Liver (tissue), 9 donors: ENCODE data around the gene BAIAP3. TPM values are rescaled to one million over a fixed set of nuclear protein-coding genes. Genes with fewer than 3 reads are reported as not detected.

ENCODE experiments used
- DNase-seq: peaks from one replicate; pipeline ENCODE4 v3.0.0-alpha.2; 2017; ENCODE audit warnings: low spot score
- H3K27ac ChIP-seq, 2 donors: one replicate each; pipeline ENCODE4 v1.7.0; 2013; ENCODE audit warnings: inconsistent platforms in 2 of 2, low read length in 2 of 2, control low read depth in 1 of 2, low read depth in 1 of 2, mild to moderate bottlenecking in 1 of 2
- H3K27me3 ChIP-seq, 4 donors: one replicate each; pipeline versions ENCODE4 v1.6.1 to v1.7.0; 2013; ENCODE audit warnings: low read length in 3 of 4, inconsistent platforms in 1 of 4, mild to moderate bottlenecking in 1 of 4, moderate library complexity in 1 of 4; ENCODE audit not compliant: control insufficient read depth in 4 of 4, insufficient read depth in 4 of 4
- H3K36me3 ChIP-seq, 4 donors: one replicate each; pipeline versions ENCODE4 v1.6.1 to v1.7.0; 2013; ENCODE audit warnings: low read length in 3 of 4, mild to moderate bottlenecking in 3 of 4, low read depth in 1 of 4, moderate library complexity in 1 of 4; ENCODE audit not compliant: control insufficient read depth in 4 of 4, insufficient read depth in 3 of 4
- H3K4me1 ChIP-seq, 4 donors: one replicate each; pipeline versions ENCODE4 v1.6.1 to v1.7.0; 2013; ENCODE audit warnings: low read length in 3 of 4, mild to moderate bottlenecking in 3 of 4, moderate library complexity in 1 of 4; ENCODE audit not compliant: control insufficient read depth in 4 of 4, insufficient read depth in 4 of 4
- H3K4me3 ChIP-seq, 3 donors: one replicate each; pipeline versions ENCODE4 v1.6.1 to v1.7.0; 2013; ENCODE audit warnings: low read length in 3 of 3, control low read depth in 1 of 3, low read depth in 1 of 3, mild to moderate bottlenecking in 1 of 3
- H3K9ac ChIP-seq, 2 donors: one replicate each; pipeline ENCODE4 v1.7.0; 2013; ENCODE audit warnings: low read length in 2 of 2, mild to moderate bottlenecking in 2 of 2, moderate library complexity in 2 of 2, control low read depth in 1 of 2, low read depth in 1 of 2
- H3K9me3 ChIP-seq, 4 donors: one replicate each; pipeline versions ENCODE4 v1.6.1 to v1.7.0; 2013; ENCODE audit warnings: low read length in 3 of 4; ENCODE audit not compliant: control insufficient read depth in 4 of 4
- EGR1 ChIP-seq, 2 donors: IDR thresholded peaks; 2 replicates each; pipeline ENCODE4 v1.6.1; 2016 to 2018; ENCODE audit warnings: antibody characterized with exemption in 2 of 2, low read depth in 2 of 2
- FOXA2 ChIP-seq: IDR thresholded peaks from 2 replicates; pipeline ENCODE4 v1.6.1; 2016; ENCODE audit warnings: antibody characterized with exemption
- GABPA ChIP-seq, 2 donors: IDR thresholded peaks in 1 of 2; conservative IDR thresholded peaks in 1 of 2; 2 replicates each; pipeline ENCODE4 v1.6.1; 2016; ENCODE audit warnings: antibody characterized with exemption in 2 of 2, mild to moderate bottlenecking in 1 of 2, moderate library complexity in 1 of 2
- JUND ChIP-seq, 2 donors: IDR thresholded peaks; 2 replicates each; pipeline ENCODE4 v1.6.1; 2016; ENCODE audit warnings: antibody characterized with exemption in 2 of 2
- SP1 ChIP-seq: IDR thresholded peaks from 2 replicates; pipeline ENCODE4 v1.6.1; 2018; ENCODE audit warnings: antibody characterized with exemption, mild to moderate bottlenecking
- TAF1 ChIP-seq: conservative IDR thresholded peaks from 2 replicates; pipeline ENCODE4 v1.6.1; 2016; ENCODE audit warnings: antibody characterized with exemption, mild to moderate bottlenecking
- WGBS: extraction: QIAGEN DNeasy Blood & Tissue Kit; methylation state at CpG from one replicate; pipeline ENCODE4 v1.1.7; 2013; 5-methylcytosine and 5-hydroxymethylcytosine counted together
- polyA plus RNA-seq, 2 donors: library from polyadenylated mRNA; stranded (reverse) in 1 of 2; unstranded in 1 of 2; fragments of 200-250 nt in 1 of 2; fragments of >200 nt in 1 of 2; fragmentation: Nextera tagmentation in 1 of 2; extraction: Ambion mirVana in 1 of 2; gene quantifications; one replicate each; pipeline versions ENCODE4 v1.2.1 to v1.2.3, GENCODE V29; 2013 to 2015
- total RNA-seq, 2 donors: library from RNA; depleted of rRNA; stranded (reverse); fragments of >200 nt; gene quantifications; one replicate each; pipeline ENCODE4 v1.2.3, GENCODE V29; 2014
- TF ChIP-seq, protein P1 (sequence below): IDR thresholded peaks from 2 replicates; pipeline ENCODE4 v1.6.1; 2016; ENCODE audit warnings: antibody characterized with exemption
- TF ChIP-seq, protein P2 (sequence below): IDR thresholded peaks from 2 replicates; pipeline ENCODE4 v1.6.1; 2016; ENCODE audit warnings: antibody characterized with exemption
- TF ChIP-seq, protein P3 (sequence below): IDR thresholded peaks from 2 replicates; pipeline ENCODE4 v1.6.1; 2016; ENCODE audit warnings: antibody characterized with exemption, mild to moderate bottlenecking
- donor health status: healthy.
- donor health status: healthy.
- donor health status: healthy.
- donor health status: healthy.
- donor health status: healthy.

BAIAP3 gene
- total and polyA plus RNA-seq, 4 donors = 1.6 to 3.8 (median 2.6) TPM

DNA sequence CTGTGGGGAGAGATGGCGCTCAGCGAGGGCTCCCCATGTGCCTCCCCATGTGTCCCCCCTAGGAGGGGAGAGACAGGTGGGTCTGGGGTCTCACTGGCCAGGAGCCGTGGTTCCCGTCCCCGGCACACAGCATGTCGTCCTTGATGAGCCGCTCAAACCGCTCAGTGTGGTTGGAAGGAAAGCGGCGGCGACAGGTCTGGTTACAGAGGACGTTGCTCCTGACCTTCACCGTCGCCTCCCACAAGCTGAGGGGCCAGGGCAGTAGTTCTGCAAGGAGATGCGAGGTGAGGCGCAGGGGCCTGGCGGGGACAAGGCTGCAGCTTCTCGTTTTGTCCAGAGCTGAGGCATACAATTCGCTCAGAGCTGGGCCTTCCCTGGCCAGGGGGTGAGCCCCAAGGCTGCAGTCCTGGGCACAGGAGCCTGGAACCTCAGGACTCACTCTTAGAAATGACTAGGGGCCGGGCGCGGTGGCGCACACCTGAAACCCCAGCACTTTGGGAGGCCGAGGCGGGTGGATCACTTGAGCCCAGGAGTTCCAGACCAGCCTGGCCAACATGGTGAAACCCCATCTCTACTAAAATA, 46.8 kb upstream of the BAIAP3 start:
- no peaks in the 10 kb centered on the region for H3K27me3 ChIP-seq
- H3K9ac ChIP-seq = no peak overlapping the region
- no peak for DNase-seq
- no peaks in the 10 kb centered on the region for H3K9me3 ChIP-seq
- 87% methylated on average over 25 of the region's 25 CpGs for WGBS
- TF ChIP-seq, protein P1, sequence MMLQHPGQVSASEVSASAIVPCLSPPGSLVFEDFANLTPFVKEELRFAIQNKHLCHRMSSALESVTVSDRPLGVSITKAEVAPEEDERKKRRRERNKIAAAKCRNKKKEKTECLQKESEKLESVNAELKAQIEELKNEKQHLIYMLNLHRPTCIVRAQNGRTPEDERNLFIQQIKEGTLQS = no peak
- TF ChIP-seq, protein P2, sequence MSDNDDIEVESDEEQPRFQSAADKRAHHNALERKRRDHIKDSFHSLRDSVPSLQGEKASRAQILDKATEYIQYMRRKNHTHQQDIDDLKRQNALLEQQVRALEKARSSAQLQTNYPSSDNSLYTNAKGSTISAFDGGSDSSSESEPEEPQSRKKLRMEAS = no peak
- no peak for TF ChIP-seq FOXA2
- H3K4me1 ChIP-seq = peaks cover 7 to 21% (median 14%) of the 10 kb centered on the region in 4 donors
- H3K27ac ChIP-seq = no peak overlapping the region
- no peak overlapping the region for H3K4me3 ChIP-seq
- H3K36me3 ChIP-seq = no peaks in the 10 kb centered on the region

DNA sequence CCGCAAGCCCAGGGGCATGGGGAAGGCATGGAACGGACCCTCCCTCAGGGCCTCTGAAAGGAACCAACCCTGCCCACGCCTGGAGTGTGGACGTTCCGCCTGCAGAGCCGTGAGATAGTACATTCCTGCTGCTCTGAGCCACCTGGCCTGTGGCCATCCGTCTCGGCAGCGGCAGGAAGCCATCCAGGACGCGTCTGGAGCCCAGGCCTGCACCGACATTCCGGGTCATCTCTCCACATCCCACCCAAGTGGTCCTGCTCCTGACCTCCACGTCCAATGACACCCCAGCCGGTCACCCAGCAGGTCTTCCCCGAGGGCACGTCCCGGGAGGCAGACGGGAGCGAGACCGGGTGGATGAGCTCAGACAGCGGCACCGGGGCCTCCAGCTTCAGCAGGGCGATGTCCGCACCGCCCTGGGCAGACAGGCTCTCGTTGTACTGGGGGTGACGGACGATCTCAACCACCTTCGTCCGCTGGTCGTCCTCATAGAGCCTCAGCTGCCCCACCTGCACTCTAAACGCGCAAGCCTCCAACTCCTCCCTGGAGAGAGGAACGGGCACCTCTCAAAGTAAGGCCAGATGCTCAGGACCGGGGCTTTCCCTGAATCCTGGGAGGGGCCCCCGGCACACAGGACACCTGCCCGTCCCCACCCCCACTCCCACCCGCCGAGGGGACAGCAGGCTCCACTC, 45.3 kb upstream of the BAIAP3 start:
- no peaks in the 10 kb centered on the region for H3K27me3 ChIP-seq
- WGBS = 63% methylated on average over 40 of the region's 40 CpGs

DNA sequence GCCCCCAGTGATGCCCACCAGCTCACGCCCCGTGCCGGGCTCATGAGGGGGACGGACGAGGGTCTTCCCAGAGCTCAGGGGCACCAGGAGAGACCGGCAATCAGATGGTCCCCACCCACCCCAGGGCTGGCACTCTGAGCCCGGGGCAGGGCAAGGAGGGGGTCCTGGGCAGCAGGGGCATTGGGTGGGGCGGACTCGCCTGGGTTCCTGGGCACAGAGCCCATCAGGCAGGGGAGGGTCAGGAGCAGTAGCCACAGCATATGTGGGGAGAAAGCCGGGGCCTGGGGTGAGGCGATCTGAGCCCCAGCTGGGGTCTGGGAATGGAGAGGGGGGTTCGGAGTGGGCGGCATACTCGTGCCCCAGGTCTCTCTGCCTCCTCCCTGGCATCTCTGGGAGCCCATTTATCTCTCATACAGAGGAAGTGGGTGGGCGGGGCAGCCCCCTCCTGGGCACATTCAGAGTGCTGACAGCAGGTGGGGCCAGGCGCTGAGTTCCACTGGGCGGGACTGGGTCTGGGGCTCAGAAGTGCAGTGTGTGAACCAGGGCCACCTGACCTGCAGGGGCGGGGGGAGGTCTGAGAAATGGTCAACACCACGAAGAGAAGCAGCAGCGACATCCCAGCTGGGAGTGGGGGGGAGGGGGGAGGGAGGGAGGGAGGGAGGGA, 44.5 kb upstream of the BAIAP3 start:
- no peak overlapping the region for H3K9ac ChIP-seq
- WGBS = 59% methylated on average over 20 of the region's 20 CpGs
- no peak overlapping the region for H3K27ac ChIP-seq
- H3K4me3 ChIP-seq = no peak overlapping the region
- no peaks in the 10 kb centered on the region for H3K36me3 ChIP-seq
- H3K27me3 ChIP-seq = no peaks in the 10 kb centered on the region
- no peak for DNase-seq
- TF ChIP-seq, protein P1 = no peak
- TF ChIP-seq SP1 = no peak
- TF ChIP-seq EGR1 (IDR thresholded peaks at IDR 0.05; ENCODE audit: low read depth in 2 of 2) = no peak
- no peak for TF ChIP-seq FOXA2
- peaks cover 9 to 25% (median 15%) of the 10 kb centered on the region in 4 donors for H3K4me1 ChIP-seq
- no peaks in the 10 kb centered on the region for H3K9me3 ChIP-seq

More for the DNA sequence above, 45.3 kb upstream of the BAIAP3 start:
- no peak overlapping the region for H3K27ac ChIP-seq
- no peaks in the 10 kb centered on the region for H3K9me3 ChIP-seq
- no peak for TF ChIP-seq JUND (IDR thresholded peaks at IDR 0.05)
- no peak overlapping the region for H3K4me3 ChIP-seq
- H3K4me1 ChIP-seq = peaks cover 9 to 25% (median 15%) of the 10 kb centered on the region in 4 donors
- no peaks in the 10 kb centered on the region for H3K36me3 ChIP-seq
- DNase-seq = no peak
- H3K9ac ChIP-seq = no peak overlapping the region

DNA sequence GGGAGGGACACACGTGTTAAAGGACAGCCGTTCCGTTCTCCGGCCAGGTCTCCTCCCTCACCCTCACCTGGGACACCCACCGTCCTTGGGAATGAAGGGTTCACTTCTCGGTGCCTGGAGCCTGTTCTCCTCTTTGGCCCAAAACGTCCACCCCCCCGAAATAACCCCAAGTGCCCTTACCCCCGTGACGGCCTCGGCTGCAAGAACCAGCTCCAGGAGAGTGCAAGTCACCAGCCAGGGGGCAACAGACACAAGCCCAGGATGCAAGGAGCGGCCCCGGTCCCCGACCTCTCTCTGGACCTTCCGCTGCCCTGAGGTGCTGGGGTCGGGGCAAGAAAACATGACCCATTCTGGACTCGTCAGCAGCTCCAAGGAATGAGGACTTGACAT, 44.0 kb upstream of the BAIAP3 start:
- TF ChIP-seq TAF1 (no peak), GABPA (IDR thresholded peaks at IDR 0.05 in 1 of 2, conservative IDR thresholded peaks at IDR 0.05 in 1 of 2) (no peak)
- TF ChIP-seq, protein P3, sequence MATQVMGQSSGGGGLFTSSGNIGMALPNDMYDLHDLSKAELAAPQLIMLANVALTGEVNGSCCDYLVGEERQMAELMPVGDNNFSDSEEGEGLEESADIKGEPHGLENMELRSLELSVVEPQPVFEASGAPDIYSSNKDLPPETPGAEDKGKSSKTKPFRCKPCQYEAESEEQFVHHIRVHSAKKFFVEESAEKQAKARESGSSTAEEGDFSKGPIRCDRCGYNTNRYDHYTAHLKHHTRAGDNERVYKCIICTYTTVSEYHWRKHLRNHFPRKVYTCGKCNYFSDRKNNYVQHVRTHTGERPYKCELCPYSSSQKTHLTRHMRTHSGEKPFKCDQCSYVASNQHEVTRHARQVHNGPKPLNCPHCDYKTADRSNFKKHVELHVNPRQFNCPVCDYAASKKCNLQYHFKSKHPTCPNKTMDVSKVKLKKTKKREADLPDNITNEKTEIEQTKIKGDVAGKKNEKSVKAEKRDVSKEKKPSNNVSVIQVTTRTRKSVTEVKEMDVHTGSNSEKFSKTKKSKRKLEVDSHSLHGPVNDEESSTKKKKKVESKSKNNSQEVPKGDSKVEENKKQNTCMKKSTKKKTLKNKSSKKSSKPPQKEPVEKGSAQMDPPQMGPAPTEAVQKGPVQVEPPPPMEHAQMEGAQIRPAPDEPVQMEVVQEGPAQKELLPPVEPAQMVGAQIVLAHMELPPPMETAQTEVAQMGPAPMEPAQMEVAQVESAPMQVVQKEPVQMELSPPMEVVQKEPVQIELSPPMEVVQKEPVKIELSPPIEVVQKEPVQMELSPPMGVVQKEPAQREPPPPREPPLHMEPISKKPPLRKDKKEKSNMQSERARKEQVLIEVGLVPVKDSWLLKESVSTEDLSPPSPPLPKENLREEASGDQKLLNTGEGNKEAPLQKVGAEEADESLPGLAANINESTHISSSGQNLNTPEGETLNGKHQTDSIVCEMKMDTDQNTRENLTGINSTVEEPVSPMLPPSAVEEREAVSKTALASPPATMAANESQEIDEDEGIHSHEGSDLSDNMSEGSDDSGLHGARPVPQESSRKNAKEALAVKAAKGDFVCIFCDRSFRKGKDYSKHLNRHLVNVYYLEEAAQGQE = no peak
- TF ChIP-seq, protein P2 = no peak
- TF ChIP-seq, protein P1 = no peak
- H3K9me3 ChIP-seq = no peaks in the 10 kb centered on the region
- peaks cover 9 to 25% (median 15%) of the 10 kb centered on the region in 4 donors for H3K4me1 ChIP-seq
- no peak overlapping the region for H3K4me3 ChIP-seq
- no peak overlapping the region for H3K27ac ChIP-seq
- H3K36me3 ChIP-seq = no peaks in the 10 kb centered on the region
- H3K9ac ChIP-seq = no peak overlapping the region
- no peaks in the 10 kb centered on the region for H3K27me3 ChIP-seq
- DNase-seq = no peak
- 20% methylated on average over 17 of the region's 17 CpGs for WGBS
